Lower lobe of right lung (tissue), 2 donors: Measurements from ENCODE around the gene RPL22L1. TPM values are rescaled to one million over a fixed set of nuclear protein-coding genes. Genes with fewer than 3 reads are reported as not detected.

Source experiments
- ATAC-seq, 2 donors: fragments of 200-7000 bp; cut with Tn5 transposase; one replicate each; pipeline ENCODE4 v1.9.1; 2020 to 2022; ENCODE audit warnings: mild to moderate bottlenecking in 2 of 2, moderate library complexity in 2 of 2
- DNase-seq: peaks from one replicate; pipeline ENCODE4 v3.0.0-alpha.2; 2020
- H3K27ac ChIP-seq: fragments of 200-600 bp; one replicate; pipeline ENCODE4 v1.8.0; 2022
- H3K27me3 ChIP-seq: fragments of 200-600 bp; one replicate; pipeline ENCODE4 v1.8.0; 2022; ENCODE audit warnings: low read depth
- H3K36me3 ChIP-seq: fragments of 200-600 bp; one replicate; pipeline ENCODE4 v1.8.0; 2022; ENCODE audit warnings: mild to moderate bottlenecking
- H3K4me1 ChIP-seq: fragments of 200-600 bp; one replicate; pipeline ENCODE4 v1.8.0; 2022
- H3K4me3 ChIP-seq: fragments of 200-600 bp; one replicate; pipeline ENCODE4 v1.8.0; 2022; ENCODE audit warnings: mild to moderate bottlenecking
- H3K9me3 ChIP-seq: fragments of 200-600 bp; one replicate; pipeline ENCODE4 v1.8.0; 2022
- CTCF ChIP-seq: fragments of 200-600 bp; IDR thresholded peaks from one replicate; pipeline ENCODE4 v1.8.0; 2022; ENCODE audit warnings: antibody characterized with exemption, mild to moderate bottlenecking
- intact Hi-C: fragments of 100-400 bp; cut with DNase I; formaldehyde crosslinking; loops from one replicate; pipeline ENCODE4 v1.11.0; 2022
- total RNA-seq: library from RNA; stranded (reverse); fragmentation: NEBNext Ultra II Directional; extraction: Animal tissue kit (Norgen Biotek cat#: 25700); gene quantifications from one replicate; pipeline ENCODE4 v1.2.1, GENCODE V29; 2021
- donor health status: DM: no; HTN: yes; CAD: no; lungs with severe emphysema.

The RPL22L1 gene
- total RNA-seq, 1 donor from 2014 or later, result 25.3 TPM

GRCh38 chr3:170863816-170864215 lies 6.2 kb downstream of the RPL22L1 start:
- peaks cover 36% of the 10 kb centered on the region for H3K36me3 ChIP-seq
- H3K9me3 ChIP-seq, result no peaks in the 10 kb centered on the region
- H3K4me3 ChIP-seq, result no peak overlapping the region
- no peak for TF ChIP-seq CTCF
- no peaks in the 10 kb centered on the region for H3K27me3 ChIP-seq
- peaks cover 22% of the 10 kb centered on the region for H3K4me1 ChIP-seq
- no peak for ATAC-seq
- intact Hi-C loops, result no loop called here
- DNase-seq, result no peak
- no peak overlapping the region for H3K27ac ChIP-seq

- ATAC-seq (peak; percentile 28 to 30), DNase-seq (no peak)
- Histone ChIP-seq H3K27ac (no peak overlapping the region), H3K27me3 (no peaks in the 10 kb centered on the region), H3K4me3 (no peak overlapping the region), H3K36me3 (peaks cover 32% of the 10 kb centered on the region), H3K4me1 (peaks cover 11% of the 10 kb centered on the region), H3K9me3 (no peaks in the 10 kb centered on the region)
- no peak for TF ChIP-seq CTCF
- intact Hi-C loops, result no loop called here
Measured at GRCh38 chr3:170862618-170863374, 7.2 kb downstream of the RPL22L1 start.

- TF ChIP-seq CTCF, result no peak
- H3K27me3 ChIP-seq, result no peaks in the 10 kb centered on the region
Measured at GRCh38 chr3:170858599-170858998, 11.4 kb downstream of the RPL22L1 start.

GRCh38 chr3:170852324-170852723 lies 17.7 kb downstream of the RPL22L1 start:
- Histone ChIP-seq H3K4me1 (no peaks in the 10 kb centered on the region), H3K9me3 (no peaks in the 10 kb centered on the region), H3K4me3 (no peak overlapping the region), H3K27me3 (no peaks in the 10 kb centered on the region), H3K27ac (no peak overlapping the region), H3K36me3 (no peaks in the 10 kb centered on the region)
- ATAC-seq, result no peak
- intact Hi-C loops, result no loop called here
- no peak for TF ChIP-seq CTCF
- DNase-seq, result no peak

More at GRCh38 chr3:170858599-170858998, 11.4 kb downstream of the RPL22L1 start:
- Histone ChIP-seq H3K4me3 (no peak overlapping the region), H3K36me3 (no peaks in the 10 kb centered on the region), H3K9me3 (no peaks in the 10 kb centered on the region), H3K27ac (no peak overlapping the region), H3K4me1 (no peaks in the 10 kb centered on the region)
- ATAC-seq (no peak), DNase-seq (no peak)
- intact Hi-C loops, result no loop called here

- H3K36me3 ChIP-seq, result no peaks in the 10 kb centered on the region
- no peak overlapping the region for H3K27ac ChIP-seq
- H3K27me3 ChIP-seq, result no peaks in the 10 kb centered on the region
- intact Hi-C loops, result no loop called here
- DNase-seq (no peak), ATAC-seq (no peak)
- peak; percentile 31 for TF ChIP-seq CTCF
- H3K9me3 ChIP-seq, result no peaks in the 10 kb centered on the region
- no peak overlapping the region for H3K4me3 ChIP-seq
- no peaks in the 10 kb centered on the region for H3K4me1 ChIP-seq
Measured at GRCh38 chr3:170848292-170848917, 21.6 kb downstream of the RPL22L1 start.
